NCI-H460 (cell line): ENCODE measurements around the gene TEX36. TPM values are rescaled to one million over a fixed set of nuclear protein-coding genes. Genes with fewer than 3 reads are reported as not detected.
A peak's percentile ranks its signal among the peaks of the same experiment; 100 is the strongest.
"Not testable (repeated sequence)": the region's sequence is repeated elsewhere in the genome, so short reads cannot be mapped to it uniquely, and the experiment has no call there.

Source experiments
- DNase-seq: peaks from one replicate; pipeline ENCODE4 v3.0.0-alpha.2; 2016; ENCODE audit warnings: low read depth; ENCODE audit errors: extremely low read depth
- polyA plus RNA-seq: library from polyadenylated mRNA; depleted of rRNA; stranded (reverse); fragments of >200 nt; gene quantifications from 2 replicates; pipeline ENCODE4 v1.2.3, GENCODE V29; 2014; cell fraction: nucleus; rRNA removed
- total RNA-seq: library from RNA; depleted of rRNA; stranded (reverse); fragments of >200 nt; shearing (Covaris generic); gene quantifications from 2 replicates; pipeline ENCODE4 v1.2.3, GENCODE V29; 2014; rRNA removed

The TEX36 gene
- not detected in 2 replicates for total RNA-seq
- not detected in 2 replicates for polyA plus RNA-seq

- no peak for DNase-seq
Observed at GRCh38 chr10:125683063-125683462, at the start of gene TEX36. Gene TEX36, minus strand, starts transcription at chr10:125683163. Its CDS starts 174 bp downstream, at chr10:125682989.

- no peak for DNase-seq
Observed at GRCh38 chr10:125727436-125727835, 44.5 kb upstream of the TEX36 start.

GRCh38 chr10:125726914-125727313 is 44.0 kb upstream of the TEX36 start:
- no peak for DNase-seq

GRCh38 chr10:125722811-125723210 is 39.8 kb upstream of the TEX36 start:
- no peak for DNase-seq

- no peak for DNase-seq
Observed at GRCh38 chr10:125721035-125721434, 38.1 kb upstream of the TEX36 start.

- no peak for DNase-seq
Observed at GRCh38 chr10:125720002-125720382, 37.0 kb upstream of the TEX36 start.

- DNase-seq: peak; percentile 99
Observed at GRCh38 chr10:125719173-125720001, 36.4 kb upstream of the TEX36 start, which contains the start of gene EDRF1. Gene EDRF1, plus strand, starts transcription at chr10:125719709. Its CDS starts 99 bp downstream, at chr10:125719808.

GRCh38 chr10:125714728-125715127 is 31.8 kb upstream of the TEX36 start:
- DNase-seq: not testable (repeated sequence)

- no peak for DNase-seq
Observed at GRCh38 chr10:125711110-125711750, 28.3 kb upstream of the TEX36 start.

GRCh38 chr10:125709553-125710474 is 26.9 kb upstream of the TEX36 start:
- no peak for DNase-seq

GRCh38 chr10:125708971-125709503 is 26.1 kb upstream of the TEX36 start:
- no peak for DNase-seq

- DNase-seq: no peak
Observed at GRCh38 chr10:125707541-125708468, 24.8 kb upstream of the TEX36 start.

- DNase-seq: no peak
Observed at GRCh38 chr10:125700355-125700911, 17.5 kb upstream of the TEX36 start.

GRCh38 chr10:125699562-125700143 is 16.7 kb upstream of the TEX36 start:
- no peak for DNase-seq

GRCh38 chr10:125698481-125698998 is 15.6 kb upstream of the TEX36 start:
- no peak for DNase-seq

GRCh38 chr10:125696884-125697283 is 13.9 kb upstream of the TEX36 start:
- not testable (repeated sequence) for DNase-seq

- DNase-seq: no peak
Observed at GRCh38 chr10:125694883-125695282, 11.9 kb upstream of the TEX36 start.

GRCh38 chr10:125693524-125693847 is 10.5 kb upstream of the TEX36 start:
- no peak for DNase-seq
